ENCODE data around the gene POR. TPM values are rescaled to one million over a fixed set of nuclear protein-coding genes. Genes with fewer than 3 reads are reported as not detected.

Gene POR
- total RNA-seq, 1 donor from 2014 or later: 45.6 TPM

DNA sequence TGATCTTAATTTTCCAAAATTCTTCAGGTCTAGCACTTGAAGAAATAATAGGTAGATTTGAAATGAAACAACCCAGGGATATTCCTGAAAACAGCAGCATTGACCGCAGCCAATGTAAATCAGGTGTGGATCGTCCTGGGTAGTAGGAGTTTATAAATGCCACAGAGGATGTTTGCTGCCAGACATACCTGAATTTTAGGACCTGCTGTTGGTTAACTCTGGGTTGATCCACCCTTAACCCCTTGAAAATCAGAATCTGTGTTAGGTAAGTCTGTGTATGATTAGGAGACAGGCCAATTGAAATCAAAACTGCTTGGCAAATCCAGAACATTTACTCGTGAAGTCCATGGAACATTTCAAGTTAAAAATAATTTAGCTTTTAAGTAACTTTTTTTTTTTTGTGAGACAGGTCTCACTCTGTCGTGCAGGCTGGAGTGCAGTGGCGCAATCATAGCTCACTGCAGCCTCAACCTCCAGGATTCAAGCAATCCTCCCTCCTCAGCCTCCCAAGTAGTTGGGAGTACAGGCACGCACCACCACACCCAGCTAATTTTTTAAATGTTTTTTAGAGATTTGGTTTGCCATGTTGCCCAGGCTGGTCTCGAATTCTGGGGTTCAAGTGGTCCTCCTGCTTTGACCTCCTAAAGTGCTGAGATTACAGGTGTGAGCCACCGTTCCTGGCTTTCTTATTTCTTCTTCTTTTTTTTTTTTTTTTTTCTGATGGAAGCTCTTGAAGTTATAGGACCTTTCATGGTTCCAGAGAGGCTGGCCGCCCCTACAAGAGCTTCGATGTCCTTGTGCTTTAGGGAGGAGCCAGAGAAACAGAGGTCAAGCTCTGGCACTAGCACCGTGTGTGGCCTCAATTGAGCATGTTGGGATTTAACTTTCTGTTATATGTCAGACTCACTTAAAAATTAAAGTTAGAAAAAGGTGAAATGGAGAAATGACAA is 2.0 kb downstream of the POR start:
- no peak for DNase-seq

DNA sequence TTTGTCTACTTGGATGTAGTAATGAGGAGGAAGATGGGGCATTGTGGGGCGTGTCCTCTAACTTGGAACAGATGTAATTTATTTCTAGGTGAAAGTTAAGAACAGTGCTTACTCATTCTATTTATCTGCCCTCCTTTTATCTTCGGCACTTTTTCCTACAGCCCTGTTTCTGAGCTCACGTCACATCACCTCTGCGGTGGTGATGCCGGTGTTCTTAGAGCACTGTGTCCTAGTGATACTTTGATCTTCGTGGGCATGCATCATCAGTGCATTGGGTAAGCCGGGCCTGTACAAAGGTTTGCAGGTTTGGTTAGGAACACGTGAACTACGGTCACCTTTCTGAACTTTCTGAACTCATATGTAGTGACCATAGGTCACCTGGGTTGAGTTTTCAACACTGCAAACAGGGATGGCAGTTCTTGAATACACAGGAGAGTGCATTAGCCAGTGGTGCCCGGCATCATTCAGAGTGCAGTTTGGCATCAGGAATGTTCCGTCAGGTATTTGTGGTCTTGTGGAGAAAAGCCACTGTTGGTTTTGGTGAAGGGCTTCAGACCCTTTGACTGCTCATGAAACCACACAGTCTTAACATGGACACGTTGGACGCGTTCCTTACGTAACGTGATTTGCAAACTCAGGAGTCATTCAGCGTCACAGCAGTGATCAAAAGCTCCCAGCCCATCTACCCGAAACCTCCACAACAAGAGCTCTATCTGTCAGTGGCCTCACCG is 5.6 kb downstream of the POR start:
- no peak for DNase-seq

DNA sequence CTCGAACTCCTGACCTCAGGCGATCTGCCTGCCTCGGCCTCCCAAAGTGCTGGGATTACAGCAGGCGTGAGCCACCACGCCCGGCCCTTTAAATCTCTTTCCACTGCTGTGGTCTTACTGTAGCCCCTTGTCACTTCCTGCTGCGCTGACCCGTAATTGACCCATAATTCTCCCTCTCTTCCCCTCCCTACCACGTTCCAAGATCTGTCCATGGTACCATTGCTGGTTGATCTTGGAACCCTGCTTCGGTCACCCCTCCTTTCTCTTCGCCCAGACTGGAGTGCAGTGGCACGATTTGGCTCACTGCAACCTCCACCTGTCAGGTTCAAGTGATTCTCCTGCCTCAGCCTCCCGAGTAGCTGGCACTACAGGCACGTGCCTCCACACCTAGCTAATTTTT is 6.5 kb downstream of the POR start:
- no peak for DNase-seq

DNA sequence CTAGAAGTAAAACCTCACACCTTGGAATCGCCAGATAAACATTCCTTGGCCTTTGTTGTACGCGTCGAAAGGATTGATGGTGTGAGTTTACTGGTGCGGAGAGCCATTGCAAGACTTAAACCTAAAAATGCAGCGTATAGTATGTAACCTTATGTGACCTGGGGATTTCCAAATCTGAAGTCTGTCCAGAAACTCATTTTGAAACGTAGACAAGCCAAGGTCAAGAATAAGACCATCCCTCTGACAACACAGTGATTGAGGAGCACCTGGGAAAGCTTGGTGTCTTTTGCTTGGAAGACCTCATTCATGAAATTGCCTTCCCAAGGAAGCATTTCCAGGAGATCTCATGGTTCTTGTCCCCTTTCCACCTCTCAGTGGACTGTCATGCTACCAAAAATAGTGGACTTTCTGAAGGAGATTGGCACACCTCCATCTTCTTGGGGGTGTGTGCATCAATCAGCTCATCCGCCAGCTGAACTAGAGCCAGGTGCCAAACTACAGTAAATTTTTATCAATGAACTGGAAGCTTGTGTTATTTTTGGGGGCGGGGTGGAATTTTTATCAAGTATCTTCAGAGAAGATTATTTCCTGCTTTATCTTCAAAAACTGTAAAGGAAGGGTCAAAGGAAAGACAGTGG is 8.1 kb downstream of the POR start:
- no peak for DNase-seq

DNA sequence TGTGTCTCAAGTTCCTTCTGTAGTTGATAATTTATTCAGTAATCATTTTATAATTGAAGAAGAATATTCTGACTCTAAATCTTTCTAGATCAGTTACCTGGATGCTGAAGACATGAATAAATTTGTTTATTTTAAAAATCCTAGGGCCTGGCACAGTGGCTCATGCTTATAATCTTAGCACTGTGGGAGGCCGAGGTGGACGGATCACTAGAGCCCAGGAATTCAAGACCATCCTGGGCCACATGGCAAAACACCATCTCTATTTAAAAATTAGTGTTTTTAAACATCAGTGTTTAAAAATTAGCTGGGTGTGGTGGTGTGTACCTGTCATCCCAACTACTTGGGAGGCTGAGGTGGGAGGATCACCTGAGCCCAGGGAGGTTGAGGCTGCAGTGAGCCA is 9.3 kb downstream of the POR start:
- no peak for DNase-seq

DNA sequence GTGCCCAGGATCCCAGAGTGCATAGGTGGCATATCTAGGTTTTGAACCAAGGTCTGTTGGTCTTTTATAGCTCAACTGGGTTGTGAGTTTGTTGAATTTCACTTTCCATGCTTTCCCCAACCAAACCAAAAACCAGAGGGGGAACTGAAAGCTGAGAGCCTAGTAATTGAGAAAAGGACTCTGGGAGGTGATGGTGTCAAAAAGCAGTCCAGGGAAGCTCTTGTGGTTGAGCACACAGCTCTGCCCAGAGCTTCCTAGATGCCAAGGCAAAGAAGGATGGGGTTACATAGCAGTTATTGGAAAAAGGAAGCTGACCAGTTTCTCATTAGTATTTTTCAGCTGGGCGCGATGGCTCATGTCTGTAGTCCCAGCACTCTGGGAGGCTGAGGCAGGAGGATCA is 9.9 kb downstream of the POR start:
- no peak for DNase-seq

DNA sequence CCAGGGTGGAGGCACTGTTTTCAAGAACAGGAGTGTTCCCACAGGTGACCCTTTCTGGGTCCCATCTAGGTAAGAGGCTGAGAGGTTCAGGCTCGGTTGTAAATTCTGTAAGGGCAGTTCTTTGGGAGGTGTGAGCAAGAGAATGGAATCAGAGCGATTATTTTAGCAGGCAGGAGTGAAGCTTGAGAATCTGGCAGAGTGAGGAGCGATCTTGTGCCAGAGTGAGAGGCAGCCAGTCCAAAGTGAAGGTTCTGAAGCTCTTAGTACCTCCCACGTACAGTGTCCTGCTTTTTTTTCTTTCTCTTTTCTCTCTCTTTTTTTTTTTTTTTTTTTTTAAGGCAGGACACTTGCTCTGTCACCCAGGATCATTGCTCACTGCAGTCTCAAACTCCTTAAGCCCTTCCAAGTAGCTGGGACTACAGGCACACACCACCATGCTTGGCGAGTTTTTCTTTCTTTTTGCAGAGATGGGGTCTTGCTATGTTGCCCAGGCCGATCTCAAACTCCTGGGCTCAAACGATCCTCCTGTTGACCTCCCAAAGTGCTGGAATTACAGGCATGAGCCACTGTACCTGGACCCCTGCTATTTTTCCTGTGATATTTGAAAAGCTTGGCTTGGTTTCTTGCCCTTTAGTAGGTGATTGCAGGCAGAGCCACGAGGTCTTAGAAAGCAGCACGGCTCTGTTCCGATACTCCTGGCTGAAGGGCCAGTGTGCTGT is 10.9 kb downstream of the POR start:
- DNase-seq: no peak

DNA sequence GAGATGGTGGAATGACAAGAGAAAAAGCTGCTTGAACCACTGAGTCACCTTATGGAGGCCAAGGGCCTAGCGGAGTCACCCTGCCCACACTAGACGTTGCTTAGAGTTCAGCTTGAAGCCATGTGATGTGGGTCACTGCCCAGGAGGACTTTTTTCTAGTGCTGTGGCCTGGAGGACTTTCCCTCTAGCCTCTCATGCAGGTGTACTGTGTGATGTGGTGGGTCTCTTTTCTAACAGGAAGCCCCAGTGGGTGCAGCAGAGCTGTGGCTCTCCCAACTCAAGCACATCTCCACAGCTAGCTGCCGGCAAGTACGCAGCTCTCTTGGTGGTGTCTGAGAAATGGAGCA is 13.6 kb downstream of the POR start:
- no peak for DNase-seq

DNA sequence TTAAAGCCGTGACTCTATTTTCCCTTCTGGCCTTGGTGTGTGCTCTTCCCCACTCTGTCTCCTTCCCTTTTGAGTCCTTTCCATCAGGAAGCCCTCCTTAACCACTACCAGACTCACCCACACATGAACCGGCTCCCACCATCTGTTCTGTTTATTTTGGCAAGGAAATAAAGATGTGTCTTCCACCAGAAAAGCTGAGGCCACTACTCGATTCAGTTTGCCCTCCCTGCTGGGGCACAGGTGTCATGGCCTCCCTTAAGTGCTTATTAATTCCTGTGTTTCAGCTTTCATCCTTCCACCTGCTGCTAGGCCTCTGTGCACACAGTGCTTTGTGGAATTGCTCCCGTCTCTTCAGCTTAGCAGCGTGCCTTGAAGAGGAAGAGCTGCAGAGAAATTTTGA is 16.7 kb downstream of the POR start:
- no peak for DNase-seq

DNA sequence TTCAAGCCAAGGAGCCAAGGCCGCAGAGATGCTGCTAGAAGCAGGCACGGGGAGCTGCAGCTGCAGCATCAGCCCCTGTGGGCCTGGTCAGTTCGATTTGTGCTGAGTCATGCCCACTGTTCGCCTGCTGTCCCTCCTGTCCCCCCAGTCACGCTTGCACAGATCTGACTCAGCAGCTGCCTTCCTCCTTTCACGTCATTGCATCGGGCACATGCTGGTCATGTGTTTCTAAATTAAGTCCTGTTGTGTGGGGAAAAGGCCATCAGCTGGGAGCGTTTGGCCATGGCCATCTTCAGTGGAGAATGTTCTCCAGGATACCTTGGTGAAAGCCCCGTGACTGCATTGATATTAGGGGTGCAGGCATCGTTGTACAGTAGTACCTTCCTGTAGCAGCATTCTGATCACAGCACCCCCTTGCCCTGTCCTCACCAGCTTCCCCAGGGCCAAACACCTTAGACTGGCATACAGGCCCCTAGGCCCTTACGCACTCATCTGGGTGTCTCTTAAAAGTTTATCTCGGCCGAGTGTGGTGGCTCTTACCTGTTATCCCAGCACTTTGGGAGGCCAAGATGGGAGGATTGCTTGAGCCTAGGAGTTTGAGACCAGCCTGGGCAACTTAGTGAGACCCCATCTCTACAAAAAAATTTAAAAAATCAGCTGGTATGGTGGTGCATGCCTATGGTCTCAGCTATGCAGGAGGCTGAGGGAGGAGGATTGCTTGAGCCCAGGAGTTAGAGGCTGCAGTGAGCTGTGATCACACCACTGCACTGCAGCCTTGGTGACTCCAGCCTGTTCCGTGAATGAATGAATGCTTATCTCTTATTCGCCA is 23.2 kb downstream of the POR start:
- DNase-seq: no peak

DNA sequence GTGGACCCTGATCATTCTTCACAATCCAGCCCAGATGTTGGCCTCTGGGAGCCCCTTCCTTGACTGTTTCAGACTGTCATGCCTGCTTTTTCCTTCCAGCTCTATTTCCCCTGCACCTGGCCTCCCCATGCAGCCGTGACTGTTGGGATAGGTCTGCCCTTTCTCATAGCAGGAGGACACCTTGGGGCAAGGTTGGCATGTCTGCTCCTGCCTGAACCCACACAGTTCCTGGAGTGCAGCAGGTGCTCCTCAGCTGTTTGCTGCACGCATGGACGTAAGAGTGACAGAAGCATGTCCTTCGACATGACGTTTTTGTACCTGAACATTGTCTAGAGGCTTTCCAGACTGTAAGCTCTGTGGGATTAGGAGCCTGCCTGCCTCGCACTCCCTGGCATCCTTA is 24.0 kb downstream of the POR start:
- no peak for DNase-seq

DNA sequence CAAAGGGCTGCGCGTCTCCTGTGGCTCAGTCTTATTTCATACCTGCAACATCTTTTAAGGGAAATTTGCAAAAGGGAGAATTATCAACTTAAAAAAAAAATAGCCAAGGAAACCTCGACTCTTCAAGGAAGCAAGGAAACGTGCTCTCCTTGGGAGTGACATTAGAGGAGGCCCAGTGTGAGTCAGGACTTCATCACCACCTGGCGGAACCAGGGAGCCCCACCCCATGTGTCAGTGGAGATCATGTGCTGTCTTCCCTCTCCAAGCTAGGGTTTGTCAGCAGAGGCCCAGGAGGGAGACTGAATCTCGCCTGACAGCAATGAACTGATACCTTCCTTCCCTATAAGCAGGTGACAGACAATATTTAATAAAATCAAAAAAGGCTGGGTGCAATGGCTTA is 28.9 kb downstream of the POR start:
- no peak for DNase-seq

DNA sequence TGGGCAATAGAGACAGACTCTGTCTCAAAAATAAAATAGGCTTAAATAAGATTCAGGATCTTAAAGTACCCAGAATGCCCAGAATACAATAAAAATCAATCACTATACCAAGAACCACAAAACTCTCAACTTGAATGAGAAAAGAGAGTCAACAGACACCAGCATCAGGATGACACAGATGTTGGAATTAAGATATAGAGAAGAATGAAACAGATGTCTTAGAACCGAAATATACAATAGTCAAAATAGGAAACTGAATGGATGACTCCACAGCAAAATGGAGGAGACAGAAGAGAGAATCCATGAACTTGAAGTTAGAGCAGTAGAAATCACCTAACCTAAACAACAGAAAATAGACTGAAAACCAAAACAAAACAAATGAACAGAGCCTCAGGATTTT is 29.6 kb downstream of the POR start:
- no peak for DNase-seq

DNA sequence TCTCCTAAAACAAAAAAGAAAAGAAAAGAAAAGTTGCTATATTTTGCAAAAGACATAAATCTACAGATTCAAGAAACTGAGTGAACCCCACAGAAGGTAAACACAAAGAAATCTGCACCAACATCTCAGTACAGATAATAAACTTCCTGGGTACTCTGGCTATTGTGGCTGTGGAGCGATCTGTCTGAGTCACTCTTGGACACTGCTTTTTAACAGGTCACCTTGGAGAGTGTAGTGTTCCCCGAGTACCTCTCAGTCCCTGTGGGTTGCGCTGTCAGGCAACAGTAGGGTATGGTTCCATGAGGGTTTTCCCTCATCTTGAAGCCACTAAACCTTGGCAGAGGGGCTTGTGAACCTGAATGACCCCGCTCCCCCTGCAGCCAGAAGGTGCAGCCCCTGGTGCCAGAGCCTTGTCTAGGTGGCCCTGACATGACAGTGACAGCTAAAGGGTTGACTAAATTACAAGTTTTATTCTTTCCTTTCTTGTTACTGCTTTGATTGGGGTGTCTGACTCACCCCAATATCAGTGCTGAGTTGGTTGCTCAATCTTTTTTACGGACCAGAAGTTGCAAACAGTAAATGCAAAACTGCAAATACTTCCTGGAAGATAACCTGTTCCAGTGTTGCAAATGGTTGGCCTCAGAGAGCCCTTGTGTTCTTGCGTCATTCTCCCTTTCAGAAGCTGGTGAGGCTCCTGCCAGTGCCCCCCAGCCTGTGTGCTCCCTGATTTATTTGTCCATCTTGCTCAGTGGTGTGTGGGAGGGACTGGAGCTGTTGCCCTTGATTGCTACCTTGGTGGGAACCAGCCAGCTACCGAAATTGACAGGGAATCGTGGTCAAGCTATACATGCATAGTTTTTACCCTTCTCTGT is 30.6 kb downstream of the POR start:
- DNase-seq: no peak

DNA sequence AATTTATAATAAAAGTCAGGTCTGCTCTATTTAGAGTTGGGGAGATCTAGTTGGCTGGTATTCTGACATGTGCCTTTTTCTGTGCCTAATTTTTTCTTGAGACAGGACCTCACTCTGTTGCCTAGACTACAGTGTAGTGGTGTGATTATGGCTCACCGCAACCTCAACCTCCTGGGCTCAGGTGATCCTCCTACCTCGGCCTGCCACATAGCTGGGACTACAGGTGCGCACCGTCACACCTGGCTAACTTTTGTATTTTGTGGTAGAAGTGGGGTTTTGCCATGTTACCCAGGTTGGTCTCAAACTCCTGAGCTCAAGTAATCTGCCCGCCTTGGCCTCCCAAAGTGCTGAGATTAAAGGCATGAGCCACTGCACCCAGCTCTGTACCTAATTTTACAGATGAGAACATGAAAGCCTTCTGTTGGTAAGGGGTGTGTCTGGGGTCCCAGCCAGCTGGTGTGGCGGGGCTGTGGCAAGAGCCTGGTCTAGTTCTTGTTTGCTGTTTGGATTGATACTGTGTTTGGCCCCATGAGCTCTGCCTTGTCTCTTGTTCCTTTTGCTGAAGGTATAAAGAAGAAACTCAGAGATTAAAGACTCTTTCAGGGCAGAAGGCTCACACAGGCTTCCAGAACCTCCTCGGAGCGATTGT is 31.4 kb downstream of the POR start:
- DNase-seq: no peak

DNA sequence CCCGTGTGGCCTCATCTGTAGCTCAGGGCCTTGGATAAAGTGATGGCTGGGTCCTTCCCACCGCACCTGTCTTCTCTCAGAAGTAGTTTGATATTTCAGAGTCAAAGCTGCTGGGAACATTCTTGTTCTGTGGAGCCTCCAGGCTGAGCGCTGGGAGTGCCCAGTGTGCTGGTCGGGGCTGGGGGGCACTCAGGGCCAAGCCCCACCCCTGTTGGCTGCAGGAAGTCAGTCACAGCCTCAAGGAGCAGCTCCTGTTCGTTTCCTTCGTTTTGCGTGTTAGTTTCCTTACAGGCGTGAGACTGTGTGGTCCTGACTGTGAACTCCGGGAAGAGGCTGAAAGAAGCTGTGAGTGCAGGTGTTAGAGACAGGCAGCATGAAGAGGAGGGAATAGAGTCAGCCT is 33.2 kb downstream of the POR start:
- DNase-seq: no peak

DNA sequence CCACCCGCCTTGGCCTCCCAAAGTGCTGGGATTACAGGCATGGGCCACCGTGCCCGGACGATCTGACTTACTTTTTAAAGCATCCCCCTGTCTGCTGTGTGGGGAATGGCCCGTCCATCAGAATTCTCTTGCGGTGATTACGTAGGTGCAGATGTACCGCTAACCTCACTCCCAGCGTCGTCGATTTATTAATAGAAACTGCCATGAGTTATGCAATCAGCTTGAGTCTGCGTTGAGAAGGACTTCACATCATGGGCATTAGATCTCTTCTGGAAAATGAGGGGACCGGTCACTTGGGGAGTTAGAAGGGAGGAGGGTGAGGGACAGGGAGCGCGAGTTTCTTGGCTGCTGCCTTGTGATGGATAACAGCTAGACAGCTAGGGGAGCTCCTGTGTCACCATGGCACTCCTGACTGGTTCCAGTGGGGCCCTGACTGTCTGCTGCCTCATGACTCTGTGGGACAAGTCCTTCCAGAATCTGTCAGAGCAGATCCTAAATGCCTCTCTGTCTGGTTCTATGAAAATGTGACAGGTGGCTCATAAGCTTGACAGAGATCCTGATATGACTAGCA is 35.2 kb downstream of the POR start:
- no peak for DNase-seq

DNA sequence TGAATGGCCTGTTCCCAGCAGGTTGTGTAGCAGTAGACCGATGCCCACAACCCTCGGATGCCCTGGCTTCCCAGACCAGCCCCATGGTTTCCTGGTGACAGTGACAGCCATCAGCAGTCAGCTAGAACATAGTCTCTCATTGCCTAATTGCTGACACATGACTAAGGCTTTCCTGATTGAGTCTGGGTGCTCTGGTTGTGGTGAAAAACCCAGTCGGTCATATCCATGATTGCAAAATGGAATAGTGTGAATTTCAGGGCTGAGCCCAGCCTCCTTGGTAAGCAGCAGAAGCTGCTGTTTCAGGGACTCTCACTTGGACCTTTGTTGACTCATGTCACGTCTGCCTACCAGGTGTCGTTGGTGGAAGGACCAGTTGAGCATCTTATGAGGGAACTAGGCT is 36.6 kb downstream of the POR start:
- no peak for DNase-seq

DNA sequence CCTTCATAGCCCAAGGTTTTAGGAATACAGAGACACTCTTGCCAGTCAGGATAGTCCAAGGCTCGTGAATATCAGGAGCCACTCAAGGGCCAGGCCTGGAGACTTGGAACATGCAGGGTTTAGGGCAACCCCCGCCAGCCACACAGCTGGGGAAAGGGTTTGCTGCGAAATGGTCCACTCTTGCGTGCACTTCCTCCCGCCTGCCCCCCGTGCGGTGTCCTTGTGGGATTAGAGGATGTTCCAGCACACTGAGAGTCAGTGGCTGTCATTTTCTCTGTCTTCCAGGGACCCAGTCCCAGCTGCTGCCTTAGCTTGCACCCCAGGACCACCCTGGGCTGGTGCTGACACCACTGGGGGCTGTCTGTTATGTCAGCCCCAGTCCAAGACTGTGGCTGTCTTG is 38.5 kb downstream of the POR start:
- no peak for DNase-seq

DNA sequence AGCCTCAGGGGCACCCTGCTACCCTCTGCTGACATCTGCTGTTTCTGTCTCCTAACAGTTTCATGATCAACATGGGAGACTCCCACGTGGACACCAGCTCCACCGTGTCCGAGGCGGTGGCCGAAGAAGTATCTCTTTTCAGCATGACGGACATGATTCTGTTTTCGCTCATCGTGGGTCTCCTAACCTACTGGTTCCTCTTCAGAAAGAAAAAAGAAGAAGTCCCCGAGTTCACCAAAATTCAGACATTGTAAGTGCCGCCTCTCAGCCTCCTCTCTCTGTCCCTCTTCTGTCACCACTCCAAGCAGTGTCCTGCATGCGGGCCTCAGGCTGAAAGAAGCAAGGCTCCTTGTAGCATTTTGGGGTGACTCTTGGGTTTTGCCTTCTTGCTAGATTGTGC is 39.0 kb downstream of the POR start:
- DNase-seq: no peak

All from skin of body (tissue), 2 donors.